Parathyroid adenoma (tissue), 2 donors: Measurements from ENCODE around the gene TENM4.

Experiments used
- H2AFZ ChIP-seq: fragments of 300-600 bp; sonication (generic); one replicate; pipeline ENCODE4 v1.7.0; 2017; ENCODE audit warnings: antibody characterized with exemption, mild to moderate bottlenecking
- H3K27ac ChIP-seq: fragments of 300-600 bp; sonication (generic); one replicate; pipeline ENCODE4 v1.7.0; 2017
- H3K27me3 ChIP-seq: fragments of 300-600 bp; sonication (generic); one replicate; pipeline ENCODE4 v1.7.0; 2017; ENCODE audit warnings: low read length; ENCODE audit not compliant: control insufficient read depth, insufficient read depth
- H3K36me3 ChIP-seq: fragments of 300-600 bp; sonication (generic); one replicate; pipeline ENCODE4 v1.7.0; 2017; ENCODE audit warnings: low read length; ENCODE audit not compliant: control insufficient read depth, insufficient read depth
- H3K4me1 ChIP-seq: fragments of 300-600 bp; sonication (generic); one replicate; pipeline ENCODE4 v1.7.0; 2017; ENCODE audit warnings: control low read depth
- H3K4me2 ChIP-seq: fragments of 300-600 bp; sonication (generic); one replicate; pipeline ENCODE4 v1.7.0; 2017; ENCODE audit warnings: low read length
- H3K4me3 ChIP-seq: fragments of 300-600 bp; sonication (generic); one replicate; pipeline ENCODE4 v1.7.0; 2017; ENCODE audit warnings: low read depth, low read length
- H3K79me2 ChIP-seq: fragments of 300-600 bp; sonication (generic); one replicate; pipeline ENCODE4 v1.7.0; 2017; ENCODE audit warnings: control low read depth
- H3K9ac ChIP-seq: fragments of 300-600 bp; sonication (generic); one replicate; pipeline ENCODE4 v1.7.0; 2017; ENCODE audit warnings: mild to moderate bottlenecking
- H3K9me3 ChIP-seq: fragments of 300-600 bp; sonication (generic); one replicate; pipeline ENCODE4 v1.7.0; 2017; ENCODE audit warnings: low read length; ENCODE audit not compliant: control insufficient read depth
- CTCF ChIP-seq: fragments of 300-600 bp; sonication (generic); IDR thresholded peaks from one replicate; pipeline ENCODE4 v1.7.0; 2017; ENCODE audit warnings: antibody characterized with exemption, mild to moderate bottlenecking
- donor health status: primary hyperparathyroidism.

TENM4 gene

GRCh38 chr11:79086056-79086455 is 354.8 kb downstream of the TENM4 start:
- Histone ChIP-seq H2AFZ (no peak overlapping the region), H3K4me3 (no peak overlapping the region), H3K9ac (no peak overlapping the region), H3K79me2 (no peaks in the 10 kb centered on the region), H3K4me1 (no peaks in the 10 kb centered on the region), H3K4me2 (no peak overlapping the region), H3K36me3 (no peaks in the 10 kb centered on the region), H3K27ac (no peak overlapping the region), H3K27me3 (no peaks in the 10 kb centered on the region), H3K9me3 (no peaks in the 10 kb centered on the region)
- TF ChIP-seq CTCF = no peak

GRCh38 chr11:79084382-79084781 is 356.4 kb downstream of the TENM4 start:
- H3K36me3 ChIP-seq = no peaks in the 10 kb centered on the region
- no peak overlapping the region for H3K4me2 ChIP-seq
- H3K4me3 ChIP-seq = no peak overlapping the region
- H3K9me3 ChIP-seq = no peaks in the 10 kb centered on the region
- TF ChIP-seq CTCF = no peak
- H3K27ac ChIP-seq = no peak overlapping the region
- no peak overlapping the region for H3K9ac ChIP-seq
- H3K27me3 ChIP-seq = no peaks in the 10 kb centered on the region
- no peak overlapping the region for H2AFZ ChIP-seq
- no peaks in the 10 kb centered on the region for H3K79me2 ChIP-seq
- no peaks in the 10 kb centered on the region for H3K4me1 ChIP-seq

- Histone ChIP-seq H3K79me2 (no peaks in the 10 kb centered on the region), H3K4me2 (no peak overlapping the region), H3K9me3 (no peaks in the 10 kb centered on the region), H2AFZ (no peak overlapping the region), H3K9ac (no peak overlapping the region), H3K4me3 (no peak overlapping the region), H3K27me3 (no peaks in the 10 kb centered on the region), H3K4me1 (no peaks in the 10 kb centered on the region), H3K27ac (no peak overlapping the region), H3K36me3 (no peaks in the 10 kb centered on the region)
- no peak for TF ChIP-seq CTCF
Measured at GRCh38 chr11:79083352-79083751, 357.5 kb downstream of the TENM4 start.

- Histone ChIP-seq H3K4me1 (no peaks in the 10 kb centered on the region), H3K9me3 (no peaks in the 10 kb centered on the region), H3K79me2 (no peaks in the 10 kb centered on the region), H3K9ac (no peak overlapping the region), H2AFZ (no peak overlapping the region), H3K4me3 (no peak overlapping the region), H3K27ac (no peak overlapping the region), H3K36me3 (no peaks in the 10 kb centered on the region), H3K4me2 (no peak overlapping the region), H3K27me3 (no peaks in the 10 kb centered on the region)
- no peak for TF ChIP-seq CTCF
Measured at GRCh38 chr11:79082907-79083306, 357.9 kb downstream of the TENM4 start.

GRCh38 chr11:79082280-79082679 is 358.6 kb downstream of the TENM4 start:
- no peak overlapping the region for H3K4me3 ChIP-seq
- no peak for TF ChIP-seq CTCF
- H3K36me3 ChIP-seq = no peaks in the 10 kb centered on the region

More at GRCh38 chr11:79082280-79082679, 358.6 kb downstream of the TENM4 start:
- Histone ChIP-seq H2AFZ (no peak overlapping the region), H3K9me3 (no peaks in the 10 kb centered on the region), H3K9ac (no peak overlapping the region), H3K4me1 (no peaks in the 10 kb centered on the region), H3K27me3 (no peaks in the 10 kb centered on the region), H3K27ac (no peak overlapping the region), H3K4me2 (no peak overlapping the region), H3K79me2 (no peaks in the 10 kb centered on the region)
